Measurements from ENCODE around the gene SHISAL1. TPM values are rescaled to one million over a fixed set of nuclear protein-coding genes. Genes with fewer than 3 reads are reported as not detected.
"Not testable (repeated sequence)": the region's sequence is repeated elsewhere in the genome, so short reads cannot be mapped to it uniquely, and the experiment has no call there.

Gene SHISAL1
- total RNA-seq, 1 donor: 11.4 TPM

GRCh38 chr22:44329179-44329796 lies 16.5 kb upstream of the SHISAL1 start:
- H3K4me3 ChIP-seq (ENCODE audit: low read depth, low read length): no peak overlapping the region
- TF ChIP-seq CTCF (IDR thresholded peaks at IDR 0.05; ENCODE audit: insufficient read depth, low read length): peak; percentile 16
- DNase-seq (ENCODE audit: low read depth): no peak

- DNase-seq (ENCODE audit: low read depth): no peak
- no peak for TF ChIP-seq CTCF (IDR thresholded peaks at IDR 0.05; ENCODE audit: insufficient read depth, low read length)
- no peak overlapping the region for H3K4me3 ChIP-seq (ENCODE audit: low read depth, low read length)
Measured at GRCh38 chr22:44328762-44329161, 16.0 kb upstream of the SHISAL1 start.

GRCh38 chr22:44328326-44328725 lies 15.6 kb upstream of the SHISAL1 start:
- no peak for TF ChIP-seq CTCF (IDR thresholded peaks at IDR 0.05; ENCODE audit: insufficient read depth, low read length)
- no peak for DNase-seq (ENCODE audit: low read depth)
- H3K4me3 ChIP-seq (ENCODE audit: low read depth, low read length): no peak overlapping the region

GRCh38 chr22:44326491-44326885 lies 13.7 kb upstream of the SHISAL1 start:
- no peak for DNase-seq (ENCODE audit: low read depth)
- H3K4me3 ChIP-seq (ENCODE audit: low read depth, low read length): peak overlapping the region; percentile 74
- TF ChIP-seq CTCF (IDR thresholded peaks at IDR 0.05; ENCODE audit: insufficient read depth, low read length): no peak

- H3K4me3 ChIP-seq (ENCODE audit: low read depth, low read length): peak overlapping the region; percentile 74
- peak; percentile 68 for TF ChIP-seq CTCF (IDR thresholded peaks at IDR 0.05; ENCODE audit: insufficient read depth, low read length)
- DNase-seq (ENCODE audit: low read depth): peak; percentile 78
Measured at GRCh38 chr22:44325718-44326490, 13.2 kb upstream of the SHISAL1 start.

GRCh38 chr22:44323140-44323790 lies 10.5 kb upstream of the SHISAL1 start:
- DNase-seq (ENCODE audit: low read depth); H3K4me3 ChIP-seq (ENCODE audit: low read depth, low read length): not testable (repeated sequence)

- DNase-seq (ENCODE audit: low read depth): no peak
- no peak for TF ChIP-seq CTCF (IDR thresholded peaks at IDR 0.05; ENCODE audit: insufficient read depth, low read length)
- H3K4me3 ChIP-seq (ENCODE audit: low read depth, low read length): no peak overlapping the region
Measured at GRCh38 chr22:44319685-44320084, 6.9 kb upstream of the SHISAL1 start.

Data from fibroblast of the aortic adventitia (primary cell).